Measurements from ENCODE around the gene PPP6C. TPM values are rescaled to one million over a fixed set of nuclear protein-coding genes. Genes with fewer than 3 reads are reported as not detected.
A peak's percentile ranks its signal among the peaks of the same experiment; 100 is the strongest.

The PPP6C gene
- total RNA-seq, 1 donor = 43.2 TPM

GRCh38 chr9:125156551-125156950, 33.1 kb downstream of the PPP6C start:
- TF ChIP-seq CTCF (IDR thresholded peaks at IDR 0.05; ENCODE audit: insufficient read depth, low read depth, low read length) = no peak
- H3K4me3 ChIP-seq (ENCODE audit: low read depth, low read length) = no peak overlapping the region
- DNase-seq (ENCODE audit: low read depth) = no peak

DNA sequence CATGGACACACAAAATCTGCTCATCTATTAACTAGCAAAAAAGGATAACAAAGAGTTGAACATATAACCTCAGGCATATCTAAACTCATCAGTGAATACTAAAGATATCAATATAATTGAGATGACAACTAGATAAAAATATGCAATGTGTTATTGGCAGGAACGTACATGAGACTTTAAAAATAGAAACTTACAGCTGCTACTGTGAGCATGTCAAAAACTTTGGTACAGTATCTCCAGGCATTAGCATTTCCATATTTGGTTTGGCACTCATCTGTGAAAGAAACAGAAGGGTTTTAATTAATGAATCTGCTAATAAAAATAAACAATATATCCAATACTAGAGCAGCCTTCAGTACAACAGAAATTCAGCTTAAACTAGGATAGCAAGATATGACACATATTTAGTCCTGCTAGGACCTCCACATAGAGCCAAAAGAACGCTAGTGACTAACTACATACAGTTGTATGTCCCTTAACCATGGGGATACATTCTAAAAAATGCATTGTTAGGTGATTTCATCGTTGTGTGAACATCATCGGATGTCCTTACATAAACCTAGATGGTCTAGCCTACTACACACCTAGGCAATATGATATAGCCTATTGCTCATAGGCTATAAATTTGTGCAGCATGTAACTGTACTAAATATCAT, 35.8 kb downstream of the PPP6C start:
- no peak for DNase-seq (ENCODE audit: low read depth)
- H3K4me3 ChIP-seq (ENCODE audit: low read depth, low read length) = no peak overlapping the region
- TF ChIP-seq CTCF (IDR thresholded peaks at IDR 0.05; ENCODE audit: insufficient read depth, low read depth, low read length) = no peak

GRCh38 chr9:125151730-125152129, 37.9 kb downstream of the PPP6C start:
- no peak for TF ChIP-seq CTCF (IDR thresholded peaks at IDR 0.05; ENCODE audit: insufficient read depth, low read depth, low read length)
- H3K4me3 ChIP-seq (ENCODE audit: low read depth, low read length) = no peak overlapping the region

DNA sequence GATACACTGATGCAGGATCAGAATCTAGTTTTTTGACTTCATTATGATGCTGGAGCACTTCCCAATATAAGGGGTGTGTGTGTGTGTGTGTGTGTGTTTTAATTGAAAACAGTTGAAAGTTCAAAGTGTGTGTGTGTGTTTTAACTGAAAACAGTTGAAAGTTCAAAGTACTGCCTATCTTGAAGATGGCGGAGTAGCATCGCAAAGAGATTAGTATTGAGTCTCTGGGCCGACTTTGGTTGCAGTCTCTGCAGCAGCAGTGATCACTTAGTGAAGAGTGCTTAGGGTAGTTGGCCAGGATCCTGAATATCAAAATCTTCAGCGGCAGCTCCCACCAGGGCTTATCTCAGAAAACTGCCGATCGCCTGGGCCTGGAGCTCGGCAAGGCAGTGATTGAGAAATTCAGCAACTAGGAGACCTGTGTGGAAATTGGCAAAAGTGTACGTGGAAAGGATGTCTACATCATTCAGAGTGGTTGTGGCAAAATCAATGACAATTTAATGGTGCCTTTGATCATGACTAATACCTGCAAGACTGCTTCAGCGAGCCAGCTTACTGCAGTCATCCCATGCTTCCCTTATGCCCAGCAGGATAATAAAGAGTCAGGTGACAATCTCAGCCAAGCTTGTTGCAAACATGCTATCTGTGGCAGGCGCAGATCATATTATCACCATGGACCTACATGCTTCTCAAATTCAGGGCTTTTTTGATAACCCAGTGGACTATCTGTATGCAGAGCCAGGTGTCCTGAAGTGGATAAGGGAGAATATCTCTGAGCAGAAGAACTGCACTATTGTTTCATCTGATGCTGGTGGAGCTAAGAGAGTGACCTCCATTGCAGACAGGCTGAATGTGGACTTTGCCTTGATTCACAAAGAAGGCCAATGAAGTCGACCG, 39.0 kb downstream of the PPP6C start:
- TF ChIP-seq CTCF (IDR thresholded peaks at IDR 0.05; ENCODE audit: insufficient read depth, low read depth, low read length) = no peak
- no peak for DNase-seq (ENCODE audit: low read depth)
- H3K4me3 ChIP-seq (ENCODE audit: low read depth, low read length) = no peak overlapping the region

More at GRCh38 chr9:125151730-125152129, 37.9 kb downstream of the PPP6C start:
- DNase-seq (ENCODE audit: low read depth) = no peak

- H3K4me3 ChIP-seq (ENCODE audit: low read depth, low read length) = no peak overlapping the region
- DNase-seq (ENCODE audit: low read depth) = peak; percentile 15
- no peak for TF ChIP-seq CTCF (IDR thresholded peaks at IDR 0.05; ENCODE audit: insufficient read depth, low read depth, low read length)
Observed at GRCh38 chr9:125147401-125147951, 42.1 kb downstream of the PPP6C start.

GRCh38 chr9:125146247-125146646, 43.4 kb downstream of the PPP6C start:
- no peak overlapping the region for H3K4me3 ChIP-seq (ENCODE audit: low read depth, low read length)
- peak; percentile 90 for DNase-seq (ENCODE audit: low read depth)
- TF ChIP-seq CTCF (IDR thresholded peaks at IDR 0.05; ENCODE audit: insufficient read depth, low read depth, low read length) = no peak
